ENCODE data around the gene CAPN5. TPM values are rescaled to one million over a fixed set of nuclear protein-coding genes. Genes with fewer than 3 reads are reported as not detected.

Gene CAPN5
- total RNA-seq, 1 experiment from 2014 or later = 17.3 TPM

DNA sequence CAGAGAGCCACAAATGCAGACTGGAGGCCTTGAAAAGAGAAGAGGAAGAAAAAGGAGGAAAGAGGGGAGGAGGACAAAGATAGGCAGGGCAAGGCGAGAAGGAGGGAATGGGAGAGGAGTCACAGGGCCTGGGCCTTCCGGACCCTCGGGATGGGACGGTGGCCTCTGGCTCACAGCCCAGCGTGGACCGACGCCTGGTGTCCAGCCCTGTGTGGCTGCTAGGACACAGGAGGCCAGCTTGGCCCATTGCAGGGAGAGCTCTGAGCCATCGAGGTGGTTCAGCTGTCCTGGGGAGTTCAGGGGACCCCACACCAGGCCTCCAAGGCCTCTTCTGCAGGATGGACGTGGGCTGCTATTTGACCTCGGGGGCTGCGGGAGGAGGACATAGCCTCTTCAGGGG, 70.7 kb downstream of the CAPN5 start:
- POLR2A ChIA-PET = no interaction called here
- CTCF ChIA-PET = no interaction called here
- Histone ChIP-seq H3K4me1 (ENCODE audit: control insufficient read depth, insufficient read depth, low read length) (0 out of 2 replicates have a peak, but pooled peaks cover 2% of the 10 kb centered on the region), H3K27ac (ENCODE audit: low read length) (no peak overlapping the region), H3K9me3 (ENCODE audit: control insufficient read depth, insufficient read depth, low read depth, low read length) (no peaks in the 10 kb centered on the region), H3K4me3 (ENCODE audit: low read depth in 2 of 2, low read length in 2 of 2) (no peak overlapping the region), H3K36me3 (ENCODE audit: control insufficient read depth, insufficient read depth, low read length) (no peaks in the 10 kb centered on the region), H3K27me3 (ENCODE audit: control insufficient read depth, insufficient read depth, low read length) (no peaks in the 10 kb centered on the region)
- BruUV-seq (replicated peaks) = no TSS peak
- in situ Hi-C loops (cut with HindIII; ENCODE audit: low pct_unique_long_range_greater_than_20kb, low sequenced_read_pairs) = no loop called here
- intact Hi-C loops (cut with micrococcal nuclease; ENCODE audit: unreplicated experiment) = no loop called here
- ATAC-seq (no peak), DNase-seq (ENCODE audit: low read depth, low spot score) (no peak)
- TF ChIP-seq SIN3A (IDR thresholded peaks at IDR 0.05; ENCODE audit: borderline replicate concordance, insufficient read depth, low read depth, low read length) (no peak), TCF7L2 (IDR thresholded peaks at IDR 0.05; ENCODE audit: low read depth, low read length) (no peak), POLR2AphosphoS5 (IDR thresholded peaks at IDR 0.05; ENCODE audit: low read depth, low read length) (no peak)
- TF ChIP-seq, protein P1, sequence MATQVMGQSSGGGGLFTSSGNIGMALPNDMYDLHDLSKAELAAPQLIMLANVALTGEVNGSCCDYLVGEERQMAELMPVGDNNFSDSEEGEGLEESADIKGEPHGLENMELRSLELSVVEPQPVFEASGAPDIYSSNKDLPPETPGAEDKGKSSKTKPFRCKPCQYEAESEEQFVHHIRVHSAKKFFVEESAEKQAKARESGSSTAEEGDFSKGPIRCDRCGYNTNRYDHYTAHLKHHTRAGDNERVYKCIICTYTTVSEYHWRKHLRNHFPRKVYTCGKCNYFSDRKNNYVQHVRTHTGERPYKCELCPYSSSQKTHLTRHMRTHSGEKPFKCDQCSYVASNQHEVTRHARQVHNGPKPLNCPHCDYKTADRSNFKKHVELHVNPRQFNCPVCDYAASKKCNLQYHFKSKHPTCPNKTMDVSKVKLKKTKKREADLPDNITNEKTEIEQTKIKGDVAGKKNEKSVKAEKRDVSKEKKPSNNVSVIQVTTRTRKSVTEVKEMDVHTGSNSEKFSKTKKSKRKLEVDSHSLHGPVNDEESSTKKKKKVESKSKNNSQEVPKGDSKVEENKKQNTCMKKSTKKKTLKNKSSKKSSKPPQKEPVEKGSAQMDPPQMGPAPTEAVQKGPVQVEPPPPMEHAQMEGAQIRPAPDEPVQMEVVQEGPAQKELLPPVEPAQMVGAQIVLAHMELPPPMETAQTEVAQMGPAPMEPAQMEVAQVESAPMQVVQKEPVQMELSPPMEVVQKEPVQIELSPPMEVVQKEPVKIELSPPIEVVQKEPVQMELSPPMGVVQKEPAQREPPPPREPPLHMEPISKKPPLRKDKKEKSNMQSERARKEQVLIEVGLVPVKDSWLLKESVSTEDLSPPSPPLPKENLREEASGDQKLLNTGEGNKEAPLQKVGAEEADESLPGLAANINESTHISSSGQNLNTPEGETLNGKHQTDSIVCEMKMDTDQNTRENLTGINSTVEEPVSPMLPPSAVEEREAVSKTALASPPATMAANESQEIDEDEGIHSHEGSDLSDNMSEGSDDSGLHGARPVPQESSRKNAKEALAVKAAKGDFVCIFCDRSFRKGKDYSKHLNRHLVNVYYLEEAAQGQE (IDR thresholded peaks at IDR 0.05; ENCODE audit: insufficient read depth in 1 of 2, low read depth in 2 of 2, low read length in 1 of 2) = no peak
- TF ChIP-seq, protein P2, sequence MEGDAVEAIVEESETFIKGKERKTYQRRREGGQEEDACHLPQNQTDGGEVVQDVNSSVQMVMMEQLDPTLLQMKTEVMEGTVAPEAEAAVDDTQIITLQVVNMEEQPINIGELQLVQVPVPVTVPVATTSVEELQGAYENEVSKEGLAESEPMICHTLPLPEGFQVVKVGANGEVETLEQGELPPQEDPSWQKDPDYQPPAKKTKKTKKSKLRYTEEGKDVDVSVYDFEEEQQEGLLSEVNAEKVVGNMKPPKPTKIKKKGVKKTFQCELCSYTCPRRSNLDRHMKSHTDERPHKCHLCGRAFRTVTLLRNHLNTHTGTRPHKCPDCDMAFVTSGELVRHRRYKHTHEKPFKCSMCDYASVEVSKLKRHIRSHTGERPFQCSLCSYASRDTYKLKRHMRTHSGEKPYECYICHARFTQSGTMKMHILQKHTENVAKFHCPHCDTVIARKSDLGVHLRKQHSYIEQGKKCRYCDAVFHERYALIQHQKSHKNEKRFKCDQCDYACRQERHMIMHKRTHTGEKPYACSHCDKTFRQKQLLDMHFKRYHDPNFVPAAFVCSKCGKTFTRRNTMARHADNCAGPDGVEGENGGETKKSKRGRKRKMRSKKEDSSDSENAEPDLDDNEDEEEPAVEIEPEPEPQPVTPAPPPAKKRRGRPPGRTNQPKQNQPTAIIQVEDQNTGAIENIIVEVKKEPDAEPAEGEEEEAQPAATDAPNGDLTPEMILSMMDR (IDR thresholded peaks at IDR 0.05) = no peak

DNA sequence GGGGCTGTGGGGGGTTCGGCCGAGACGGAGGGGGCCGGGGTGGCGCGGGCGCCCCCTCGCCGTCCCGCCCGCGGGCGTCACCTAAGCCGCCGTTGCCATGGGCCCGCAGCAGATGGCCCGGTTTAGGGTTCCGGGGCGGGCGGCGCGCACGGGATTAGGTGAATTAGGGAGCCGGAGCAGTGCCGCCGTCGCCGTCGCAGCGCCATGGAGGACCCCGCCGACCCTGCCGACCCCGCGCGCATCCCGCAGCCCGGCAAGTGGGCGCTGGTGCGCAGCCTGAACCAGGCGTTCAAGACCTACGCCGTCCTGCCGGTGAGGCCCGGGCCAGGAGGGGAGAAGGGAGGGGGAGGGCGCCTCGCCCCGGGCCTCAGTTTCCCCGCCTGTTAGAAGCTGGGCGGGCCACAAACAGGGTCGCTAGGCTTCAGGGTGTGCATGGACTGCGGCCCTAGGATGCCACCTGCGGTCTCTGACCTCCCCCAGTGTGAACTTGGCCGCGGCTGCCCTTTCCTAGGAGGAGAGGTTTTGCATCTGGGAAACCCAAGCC, 71.4 kb downstream of the CAPN5 start:
- 0 out of 2 replicates have a peak, but pooled peaks cover 2% of the 10 kb centered on the region for H3K4me1 ChIP-seq (ENCODE audit: control insufficient read depth, insufficient read depth, low read length)
- in situ Hi-C loops (cut with HindIII; ENCODE audit: low pct_unique_long_range_greater_than_20kb, low sequenced_read_pairs) (no loop called here), intact Hi-C loops (cut with micrococcal nuclease; ENCODE audit: unreplicated experiment) (no loop called here)
- no peak overlapping the region for H3K4me3 ChIP-seq (ENCODE audit: low read depth in 2 of 2, low read length in 2 of 2)
- BruUV-seq (replicated peaks) = no TSS peak
- TF ChIP-seq SIN3A (IDR thresholded peaks at IDR 0.05; ENCODE audit: borderline replicate concordance, insufficient read depth, low read depth, low read length) (no peak), TCF7L2 (IDR thresholded peaks at IDR 0.05; ENCODE audit: low read depth, low read length) (no peak), POLR2AphosphoS5 (IDR thresholded peaks at IDR 0.05; ENCODE audit: low read depth, low read length) (no peak)
- TF ChIP-seq, protein P1 (IDR thresholded peaks at IDR 0.05; ENCODE audit: insufficient read depth in 1 of 2, low read depth in 2 of 2, low read length in 1 of 2) = no peak
- TF ChIP-seq, protein P2 (IDR thresholded peaks at IDR 0.05) = no peak
- no peaks in the 10 kb centered on the region for H3K27me3 ChIP-seq (ENCODE audit: control insufficient read depth, insufficient read depth, low read length)
- ATAC-seq (no peak), DNase-seq (ENCODE audit: low read depth, low spot score) (no peak)
- POLR2A ChIA-PET = no interaction called here
- no peaks in the 10 kb centered on the region for H3K9me3 ChIP-seq (ENCODE audit: control insufficient read depth, insufficient read depth, low read depth, low read length)
- no peaks in the 10 kb centered on the region for H3K36me3 ChIP-seq (ENCODE audit: control insufficient read depth, insufficient read depth, low read length)
- no peak overlapping the region for H3K27ac ChIP-seq (ENCODE audit: low read length)
- CTCF ChIA-PET = no interaction called here
